ENCODE results near the gene ITGB4. TPM values are rescaled to one million over a fixed set of nuclear protein-coding genes. Genes with fewer than 3 reads are reported as not detected.

Gene ITGB4
- total and polyA plus RNA-seq, 2 experiments from 2014 or later: 0.09 to 0.40 TPM

- Histone ChIP-seq H3K27ac (no peak overlapping the region), H3K9me3 (ENCODE audit: low read depth) (no peaks in the 10 kb centered on the region), H3K36me3 (no peaks in the 10 kb centered on the region), H3K4me3 (no peak overlapping the region), H3K4me1 (ENCODE audit: low read depth) (no peaks in the 10 kb centered on the region), H3K27me3 (peaks cover 64% of the 10 kb centered on the region)
- TF ChIP-seq, protein P1, sequence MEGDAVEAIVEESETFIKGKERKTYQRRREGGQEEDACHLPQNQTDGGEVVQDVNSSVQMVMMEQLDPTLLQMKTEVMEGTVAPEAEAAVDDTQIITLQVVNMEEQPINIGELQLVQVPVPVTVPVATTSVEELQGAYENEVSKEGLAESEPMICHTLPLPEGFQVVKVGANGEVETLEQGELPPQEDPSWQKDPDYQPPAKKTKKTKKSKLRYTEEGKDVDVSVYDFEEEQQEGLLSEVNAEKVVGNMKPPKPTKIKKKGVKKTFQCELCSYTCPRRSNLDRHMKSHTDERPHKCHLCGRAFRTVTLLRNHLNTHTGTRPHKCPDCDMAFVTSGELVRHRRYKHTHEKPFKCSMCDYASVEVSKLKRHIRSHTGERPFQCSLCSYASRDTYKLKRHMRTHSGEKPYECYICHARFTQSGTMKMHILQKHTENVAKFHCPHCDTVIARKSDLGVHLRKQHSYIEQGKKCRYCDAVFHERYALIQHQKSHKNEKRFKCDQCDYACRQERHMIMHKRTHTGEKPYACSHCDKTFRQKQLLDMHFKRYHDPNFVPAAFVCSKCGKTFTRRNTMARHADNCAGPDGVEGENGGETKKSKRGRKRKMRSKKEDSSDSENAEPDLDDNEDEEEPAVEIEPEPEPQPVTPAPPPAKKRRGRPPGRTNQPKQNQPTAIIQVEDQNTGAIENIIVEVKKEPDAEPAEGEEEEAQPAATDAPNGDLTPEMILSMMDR (IDR thresholded peaks at IDR 0.05; ENCODE audit: low read depth, low read length): no peak
- no peak for DNase-seq (ENCODE audit: low read depth in 1 of 2, low spot score in 1 of 2)
Measured at GRCh38 chr17:75722076-75722475, 817 bp downstream of the ITGB4 start.

GRCh38 chr17:75722542-75723095 lies 1.4 kb downstream of the ITGB4 start:
- no peak for DNase-seq (ENCODE audit: low read depth in 1 of 2, low spot score in 1 of 2)
- peaks cover 59% of the 10 kb centered on the region for H3K27me3 ChIP-seq
- H3K4me3 ChIP-seq: no peak overlapping the region
- TF ChIP-seq, protein P1 (IDR thresholded peaks at IDR 0.05; ENCODE audit: low read depth, low read length): no peak
- H3K36me3 ChIP-seq: no peaks in the 10 kb centered on the region
- no peak overlapping the region for H3K27ac ChIP-seq
- no peaks in the 10 kb centered on the region for H3K9me3 ChIP-seq (ENCODE audit: low read depth)
- no peaks in the 10 kb centered on the region for H3K4me1 ChIP-seq (ENCODE audit: low read depth)

- Histone ChIP-seq H3K27ac (no peak overlapping the region), H3K36me3 (no peaks in the 10 kb centered on the region), H3K4me3 (no peak overlapping the region), H3K9me3 (ENCODE audit: low read depth) (no peaks in the 10 kb centered on the region), H3K4me1 (ENCODE audit: low read depth) (no peaks in the 10 kb centered on the region), H3K27me3 (peaks cover 51% of the 10 kb centered on the region)
- DNase-seq (ENCODE audit: low read depth in 1 of 2, low spot score in 1 of 2): no peak
- TF ChIP-seq, protein P1 (IDR thresholded peaks at IDR 0.05; ENCODE audit: low read depth, low read length): no peak
Measured at GRCh38 chr17:75723171-75723930, 2.1 kb downstream of the ITGB4 start.

DNA sequence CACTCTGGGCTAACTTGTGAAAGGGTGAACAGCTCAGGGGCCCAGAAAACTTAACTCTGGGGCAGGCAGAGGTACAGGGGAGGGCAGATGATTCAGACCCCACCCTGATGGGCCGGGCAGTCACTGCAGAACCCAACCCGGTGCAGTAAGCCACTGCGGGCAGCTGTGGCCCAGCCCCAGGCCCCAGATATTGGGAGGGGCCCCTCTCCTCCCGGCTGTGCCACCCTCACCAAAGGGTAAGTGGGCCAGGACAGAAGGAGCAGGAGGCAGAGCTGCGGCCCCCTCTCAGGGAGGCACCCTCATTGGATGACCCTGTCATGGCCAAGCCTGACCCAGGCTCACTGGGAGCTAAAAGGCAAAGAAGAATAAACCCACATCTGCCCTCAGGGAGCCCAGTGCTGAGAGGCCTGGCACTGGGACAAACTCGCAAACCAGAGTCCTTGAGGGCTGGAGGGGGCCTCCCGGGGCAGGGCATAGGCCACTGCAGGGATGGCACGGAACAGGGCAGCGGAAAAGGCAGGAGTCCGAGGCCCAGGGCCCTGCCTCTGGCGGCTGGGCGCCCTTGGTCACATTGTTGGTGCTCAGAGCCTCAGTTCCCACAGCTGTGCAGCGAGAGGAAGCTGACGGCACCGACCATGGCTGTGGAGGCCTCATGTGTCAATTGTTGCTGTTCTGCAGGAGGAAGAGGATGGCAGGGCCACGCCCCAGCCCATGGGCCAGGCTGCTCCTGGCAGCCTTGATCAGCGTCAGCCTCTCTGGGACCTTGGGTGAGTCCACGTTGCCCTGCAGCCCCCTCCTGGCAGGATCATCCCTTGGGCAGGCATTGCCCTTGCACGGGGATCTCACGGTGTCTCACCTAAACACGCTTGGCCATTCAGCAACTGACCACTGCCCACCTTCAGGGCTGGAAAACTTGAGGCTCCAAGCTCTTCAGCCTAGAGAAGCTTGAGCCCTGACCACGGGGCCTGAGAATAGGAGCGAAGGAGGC lies 3.1 kb downstream of the ITGB4 start:
- no peaks in the 10 kb centered on the region for H3K36me3 ChIP-seq
- no peak for DNase-seq (ENCODE audit: low read depth in 1 of 2, low spot score in 1 of 2)

GRCh38 chr17:75725504-75725903 lies 4.2 kb downstream of the ITGB4 start:
- H3K4me3 ChIP-seq: no peak overlapping the region
- no peak overlapping the region for H3K27ac ChIP-seq
- TF ChIP-seq, protein P1 (IDR thresholded peaks at IDR 0.05; ENCODE audit: low read depth, low read length): no peak
- no peaks in the 10 kb centered on the region for H3K9me3 ChIP-seq (ENCODE audit: low read depth)
- no peaks in the 10 kb centered on the region for H3K36me3 ChIP-seq
- no peak for DNase-seq (ENCODE audit: low read depth in 1 of 2, low spot score in 1 of 2)
- H3K27me3 ChIP-seq: peaks cover 30% of the 10 kb centered on the region
- H3K4me1 ChIP-seq (ENCODE audit: low read depth): no peaks in the 10 kb centered on the region

More for the DNA sequence above, 3.1 kb downstream of the ITGB4 start:
- TF ChIP-seq, protein P1 (IDR thresholded peaks at IDR 0.05; ENCODE audit: low read depth, low read length): no peak
- no peaks in the 10 kb centered on the region for H3K4me1 ChIP-seq (ENCODE audit: low read depth)
- no peak overlapping the region for H3K4me3 ChIP-seq
- H3K9me3 ChIP-seq (ENCODE audit: low read depth): no peaks in the 10 kb centered on the region
- H3K27me3 ChIP-seq: peaks cover 42% of the 10 kb centered on the region
- no peak overlapping the region for H3K27ac ChIP-seq
